MG63 (cell line): ENCODE data around the gene HTR3A. TPM values are rescaled to one million over a fixed set of nuclear protein-coding genes. Genes with fewer than 3 reads are reported as not detected.

ENCODE experiments used
- DNase-seq: peaks from one replicate; pipeline ENCODE4 v3.0.0-alpha.2; 2020
- H3K27me3 ChIP-seq: fragments of 250-450 bp; sonication (Bioruptor Pico); 2 replicates; pipeline ENCODE4 v1.5.1; 2020; ENCODE audit warnings: mild to moderate bottlenecking, moderate library complexity
- H3K36me3 ChIP-seq: fragments of 250-450 bp; sonication (Bioruptor Pico); 2 replicates; pipeline ENCODE4 v1.5.1; 2020; ENCODE audit warnings: mild to moderate bottlenecking, moderate library complexity
- H3K4me3 ChIP-seq: fragments of 250-450 bp; sonication (Bioruptor Pico); 2 replicates; pipeline ENCODE4 v1.5.1; 2020; ENCODE audit warnings: mild to moderate bottlenecking, moderate library complexity
- H3K9me3 ChIP-seq: fragments of 250-450 bp; sonication (Bioruptor Pico); 2 replicates; pipeline ENCODE4 v1.5.1; 2020; ENCODE audit warnings: mild to moderate bottlenecking, moderate library complexity
- total RNA-seq: library from RNA; depleted of rRNA; stranded (reverse); fragments of >200 nt; shearing (Covaris generic); gene quantifications from 2 replicates; pipeline ENCODE4 v1.2.3, GENCODE V29; 2014; ENCODE audit warnings: low replicate concordance

Gene HTR3A
- total RNA-seq, 1 experiment from 2014 or later, result not detected

DNA sequence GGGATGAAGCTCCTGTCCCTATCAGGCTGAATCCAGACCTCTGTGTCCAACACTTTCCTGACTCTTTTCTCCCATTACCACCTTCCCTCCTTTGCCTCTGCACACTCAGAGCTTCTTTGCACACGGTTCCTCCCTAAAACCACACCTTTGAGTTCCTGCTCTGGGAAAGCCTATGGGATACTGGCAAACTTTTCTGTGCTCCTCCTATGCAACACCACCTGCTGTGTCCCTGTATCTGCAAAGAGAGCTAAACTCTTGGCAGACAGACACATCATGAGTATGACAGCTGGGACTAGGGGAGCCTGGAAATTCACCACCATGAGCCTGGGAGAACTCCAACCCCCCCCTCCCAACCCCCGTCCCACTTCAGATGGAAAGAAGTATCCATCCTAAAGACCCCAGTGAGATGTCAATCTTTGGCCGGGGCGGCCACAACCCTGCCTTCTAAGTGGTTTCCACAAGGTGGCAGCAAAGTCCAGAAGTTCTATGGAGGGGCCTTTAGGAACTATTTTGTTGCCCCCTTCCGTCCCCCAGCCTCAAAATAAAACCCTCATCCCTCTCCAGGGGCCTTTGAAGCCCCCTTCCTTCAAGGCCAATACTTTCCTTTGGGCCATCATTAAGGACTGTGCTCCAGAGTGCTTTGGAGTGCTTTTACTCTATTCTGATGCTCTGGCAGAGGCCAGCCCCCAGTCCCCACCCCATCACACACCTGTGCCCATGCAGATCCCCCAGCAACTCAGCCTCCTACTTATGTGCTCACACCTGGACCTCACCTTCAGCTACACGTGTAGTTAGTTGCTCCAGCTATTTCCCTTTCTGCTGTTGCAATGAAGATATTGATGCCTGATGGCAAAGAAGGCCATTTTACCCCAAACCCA, 19.4 kb downstream of the HTR3A start:
- H3K4me3 ChIP-seq, result no peak overlapping the region
- peaks cover 7% of the 10 kb centered on the region; the same call in 1 of the 2 replicates for H3K27me3 ChIP-seq
- no peaks in the 10 kb centered on the region for H3K9me3 ChIP-seq
- DNase-seq, result no peak
- H3K36me3 ChIP-seq, result no peaks in the 10 kb centered on the region

DNA sequence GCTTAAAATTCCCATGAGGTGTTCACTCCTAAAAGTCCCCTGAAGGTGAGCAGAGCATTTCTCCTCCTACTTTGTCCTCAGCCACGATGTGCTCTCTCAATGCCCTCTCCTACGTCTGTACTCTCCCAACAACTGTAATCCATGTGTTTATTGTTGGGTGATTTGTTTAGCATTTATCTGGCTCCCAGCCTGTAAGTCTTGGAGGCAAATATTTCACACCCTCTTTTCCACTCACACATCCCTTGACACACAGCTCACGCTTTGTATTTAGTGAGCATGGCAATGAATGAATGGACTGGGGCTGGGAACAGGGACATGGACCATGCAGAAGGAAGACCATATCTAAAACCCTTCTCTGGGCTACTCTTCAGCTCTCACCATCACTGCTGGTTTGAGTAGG, 22.6 kb downstream of the HTR3A start:
- no peak for DNase-seq

DNA sequence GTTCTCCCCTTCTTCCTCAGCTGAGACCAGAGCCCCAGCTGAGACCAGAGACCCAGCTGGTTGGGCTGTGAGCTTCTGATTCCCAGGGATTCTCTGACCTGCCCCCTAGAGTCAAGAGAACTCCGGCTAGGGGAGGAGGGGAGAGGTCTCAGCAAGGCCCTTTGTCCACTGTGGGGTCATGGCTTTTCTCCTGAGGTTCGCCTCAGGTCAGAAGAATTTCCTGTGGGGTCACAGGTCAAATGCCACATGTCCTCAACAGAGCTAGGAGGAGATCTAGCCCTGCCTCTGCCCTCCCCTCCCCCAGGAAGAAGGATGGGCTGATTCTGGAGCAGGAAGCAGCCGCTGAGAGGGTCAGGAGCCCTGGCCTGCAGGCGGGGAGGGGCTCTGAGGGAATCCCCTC, 23.7 kb downstream of the HTR3A start:
- Histone ChIP-seq H3K36me3 (no peaks in the 10 kb centered on the region), H3K27me3 (peaks cover 7% of the 10 kb centered on the region; the same call in 1 of the 2 replicates), H3K9me3 (no peaks in the 10 kb centered on the region), H3K4me3 (no peak overlapping the region)
- no peak for DNase-seq

More for the DNA sequence above, 22.6 kb downstream of the HTR3A start:
- no peaks in the 10 kb centered on the region for H3K36me3 ChIP-seq
- no peaks in the 10 kb centered on the region for H3K9me3 ChIP-seq
- H3K27me3 ChIP-seq, result peaks cover 8% of the 10 kb centered on the region; the same call in 1 of the 2 replicates
- H3K4me3 ChIP-seq, result no peak overlapping the region

DNA sequence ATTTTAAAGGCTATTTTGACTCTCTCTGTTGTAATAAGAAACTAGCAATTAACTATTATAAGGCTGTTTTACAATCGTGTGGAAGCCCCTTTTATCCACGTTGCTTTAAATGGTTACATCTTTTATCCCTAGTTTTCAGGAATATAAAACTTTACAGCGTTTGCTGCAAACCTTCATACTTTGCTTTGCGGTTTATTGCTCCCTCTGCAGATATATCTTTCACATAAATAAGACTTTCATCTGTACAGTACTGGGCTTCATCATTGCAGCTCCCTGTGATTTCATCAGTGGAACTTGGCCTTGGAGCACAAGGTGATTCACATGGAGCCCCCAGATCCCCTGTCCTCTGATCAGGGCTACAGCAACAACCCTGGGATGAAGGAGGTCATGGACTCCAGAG, 25.6 kb downstream of the HTR3A start:
- H3K9me3 ChIP-seq, result no peaks in the 10 kb centered on the region
- H3K4me3 ChIP-seq, result no peak overlapping the region
- H3K27me3 ChIP-seq, result peaks cover 7% of the 10 kb centered on the region; the same call in 1 of the 2 replicates

DNA sequence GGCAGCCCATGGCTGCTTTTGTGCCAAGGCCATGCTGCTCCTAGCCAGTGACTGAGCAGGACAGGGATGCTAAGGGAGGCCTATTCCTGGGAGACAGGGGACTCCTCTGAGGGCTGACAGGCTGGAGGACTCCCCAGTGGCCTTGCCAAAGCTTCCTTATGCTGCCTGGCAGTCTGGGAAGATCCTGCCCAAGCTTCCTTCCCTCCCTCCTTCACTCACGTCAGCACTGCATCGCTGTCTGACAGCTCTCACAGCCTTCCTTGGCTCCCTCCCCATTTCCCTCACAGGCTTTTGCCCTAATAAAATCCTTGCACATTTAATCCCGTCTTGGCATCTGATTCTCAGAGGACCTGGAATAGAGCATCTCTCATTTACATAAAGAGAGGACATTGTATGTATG, 26.5 kb downstream of the HTR3A start:
- Histone ChIP-seq H3K36me3 (no peaks in the 10 kb centered on the region), H3K9me3 (no peaks in the 10 kb centered on the region), H3K4me3 (no peak overlapping the region), H3K27me3 (peaks cover 7% of the 10 kb centered on the region; the same call in 1 of the 2 replicates)
- DNase-seq, result no peak

More for the DNA sequence above, 25.6 kb downstream of the HTR3A start:
- no peaks in the 10 kb centered on the region for H3K36me3 ChIP-seq
- DNase-seq, result no peak

DNA sequence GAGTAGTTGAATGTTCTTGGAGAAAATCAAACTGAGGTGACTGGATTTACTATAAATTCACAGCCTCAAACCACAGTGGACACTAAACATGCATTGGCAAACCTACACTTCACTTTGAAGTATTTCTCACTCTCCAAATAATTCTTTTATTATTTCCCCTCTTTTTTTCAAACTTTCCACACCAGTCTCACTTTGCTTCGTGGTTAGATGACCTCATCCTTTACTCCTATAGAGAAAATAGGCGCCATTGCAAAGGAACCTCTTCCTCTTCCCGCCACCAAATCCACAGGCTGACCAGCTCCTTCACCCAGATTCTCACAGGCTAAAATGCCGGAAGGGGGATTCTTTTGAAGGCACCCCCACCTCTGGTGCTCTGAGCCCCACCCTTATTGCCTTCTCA, 33.4 kb downstream of the HTR3A start:
- Histone ChIP-seq H3K4me3 (no peak overlapping the region), H3K27me3 (peaks cover 4% of the 10 kb centered on the region), H3K36me3 (no peaks in the 10 kb centered on the region), H3K9me3 (no peaks in the 10 kb centered on the region)
- DNase-seq, result no peak

DNA sequence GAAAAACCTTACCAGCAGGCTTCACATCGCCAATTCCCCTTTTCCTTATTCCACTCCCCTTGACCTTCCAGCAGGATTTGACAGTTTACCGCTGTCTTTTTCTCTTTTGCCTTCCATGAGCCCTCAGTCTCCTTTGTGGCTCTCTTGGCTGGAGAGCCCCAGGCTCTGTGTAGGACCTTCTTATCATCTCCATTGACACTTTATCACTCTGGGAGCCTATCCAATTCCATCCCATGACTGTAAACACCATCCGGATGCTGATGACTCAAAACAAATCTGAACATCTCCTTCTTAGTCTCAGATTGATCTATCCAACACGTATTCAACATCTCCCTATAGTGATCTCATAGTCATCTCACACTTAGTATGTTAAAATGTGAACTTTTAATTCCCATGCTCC, 36.0 kb downstream of the HTR3A start:
- H3K27me3 ChIP-seq, result peaks cover 4% of the 10 kb centered on the region
- no peak overlapping the region for H3K4me3 ChIP-seq
- DNase-seq, result no peak
- no peaks in the 10 kb centered on the region for H3K9me3 ChIP-seq
- H3K36me3 ChIP-seq, result no peaks in the 10 kb centered on the region

DNA sequence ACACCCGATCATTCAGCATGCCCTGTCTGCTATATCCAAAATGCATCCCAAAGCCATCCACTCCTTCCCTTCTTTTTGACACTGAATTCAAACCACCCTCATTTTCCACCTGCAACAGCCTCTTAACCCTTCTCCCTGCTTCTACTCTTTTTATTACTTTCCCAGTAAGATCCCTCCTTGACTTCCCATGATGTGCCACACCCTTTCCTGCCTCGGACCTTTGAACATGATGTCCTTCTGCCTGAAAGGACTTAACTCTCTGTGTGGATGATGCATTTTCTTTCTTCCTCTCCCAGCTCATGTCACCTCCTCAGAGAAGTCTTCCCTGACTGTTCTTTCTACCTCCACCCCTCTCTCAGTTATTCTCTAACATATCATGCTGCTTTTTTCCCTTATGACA, 36.5 kb downstream of the HTR3A start:
- Histone ChIP-seq H3K9me3 (no peaks in the 10 kb centered on the region), H3K27me3 (peaks cover 4% of the 10 kb centered on the region), H3K36me3 (no peaks in the 10 kb centered on the region), H3K4me3 (no peak overlapping the region)
- DNase-seq, result no peak

DNA sequence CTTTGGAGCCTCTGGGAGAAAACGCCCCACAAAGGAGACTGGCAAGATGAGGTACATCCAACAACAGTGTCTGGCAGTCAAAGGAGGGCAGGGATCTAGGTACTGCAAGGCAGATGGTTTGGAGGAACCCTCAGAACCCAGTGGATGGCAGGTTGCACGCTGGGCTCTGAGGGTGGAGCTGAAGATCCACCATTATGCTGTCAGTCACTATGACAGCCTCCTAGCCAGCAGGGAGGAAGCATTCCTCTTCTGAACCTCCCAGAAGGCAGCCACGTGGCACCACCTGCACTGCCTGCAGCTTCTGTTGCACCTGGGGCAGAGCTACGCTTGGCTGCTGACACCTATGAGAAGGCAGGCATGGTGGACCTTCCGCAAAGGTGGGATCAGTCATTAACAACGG, 40.2 kb downstream of the HTR3A start:
- Histone ChIP-seq H3K27me3 (no peaks in the 10 kb centered on the region; the same call in none of the 2 replicates), H3K9me3 (no peaks in the 10 kb centered on the region), H3K4me3 (no peak overlapping the region), H3K36me3 (no peaks in the 10 kb centered on the region)
- DNase-seq, result no peak

DNA sequence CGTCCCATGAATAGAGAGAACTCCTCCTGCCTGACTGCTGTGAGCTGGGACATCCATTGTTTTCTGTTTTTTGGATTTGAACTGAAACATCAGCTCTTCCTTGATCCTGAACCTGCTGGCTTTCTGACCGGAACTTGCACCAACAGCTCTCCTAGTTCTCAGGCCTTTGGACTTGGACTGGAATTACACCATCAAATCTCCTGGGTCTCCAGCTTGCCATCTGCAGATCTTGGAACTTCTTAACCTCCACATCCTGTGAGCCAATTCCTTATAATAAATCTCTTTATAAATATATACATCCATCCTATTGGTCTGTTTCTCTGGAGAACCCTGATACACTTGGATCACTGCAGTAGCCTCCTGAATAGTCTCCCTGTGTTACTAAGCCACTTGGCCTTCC, 42.1 kb downstream of the HTR3A start:
- Histone ChIP-seq H3K4me3 (no peak overlapping the region), H3K27me3 (no peaks in the 10 kb centered on the region; the same call in 1 of the 2 replicates), H3K9me3 (no peaks in the 10 kb centered on the region), H3K36me3 (no peaks in the 10 kb centered on the region)
- no peak for DNase-seq

DNA sequence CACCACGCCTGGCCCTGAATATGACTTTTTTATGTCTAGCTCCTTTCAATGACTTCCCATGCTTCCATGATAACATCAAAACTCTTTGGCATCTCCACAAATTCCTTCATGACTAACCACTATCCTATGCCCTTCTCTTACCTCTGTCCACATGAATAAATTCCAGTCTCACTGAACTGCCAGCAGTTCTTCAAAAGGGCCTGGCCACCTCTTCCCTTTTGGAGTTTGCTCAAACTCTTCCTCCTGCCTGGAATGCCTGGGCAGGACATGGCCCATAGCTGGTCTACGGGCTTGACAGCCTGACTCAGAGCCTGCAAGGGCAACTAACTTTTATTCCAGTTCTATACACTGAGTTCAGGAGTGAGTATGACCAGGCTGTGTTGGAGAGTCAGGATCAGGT, 42.8 kb downstream of the HTR3A start:
- H3K4me3 ChIP-seq, result no peak overlapping the region
- peak; percentile 72 for DNase-seq
- H3K27me3 ChIP-seq, result no peaks in the 10 kb centered on the region; the same call in 1 of the 2 replicates
- H3K9me3 ChIP-seq, result no peaks in the 10 kb centered on the region
- H3K36me3 ChIP-seq, result no peaks in the 10 kb centered on the region

DNA sequence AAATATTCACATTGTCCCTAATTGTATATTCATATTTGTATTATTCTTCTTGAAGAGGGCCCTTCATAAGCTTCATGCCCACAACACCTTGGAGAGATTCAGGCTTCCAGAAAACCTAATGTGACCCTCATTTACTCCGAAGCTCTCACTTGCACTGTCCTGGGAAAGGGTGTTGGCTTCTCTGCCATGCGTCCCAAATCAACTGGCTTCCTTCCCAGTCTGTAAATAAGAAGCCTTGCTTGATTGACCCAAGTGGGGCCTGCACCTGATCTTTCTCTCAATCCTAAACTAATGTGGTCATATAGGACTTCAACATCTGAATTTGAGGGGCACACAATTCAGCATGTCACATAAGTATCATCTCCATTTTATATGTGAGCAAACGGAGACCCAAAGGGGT, 44.1 kb downstream of the HTR3A start:
- H3K27me3 ChIP-seq, result no peaks in the 10 kb centered on the region
- H3K4me3 ChIP-seq, result no peak overlapping the region
- no peaks in the 10 kb centered on the region for H3K9me3 ChIP-seq
- H3K36me3 ChIP-seq, result no peaks in the 10 kb centered on the region
- DNase-seq, result no peak

DNA sequence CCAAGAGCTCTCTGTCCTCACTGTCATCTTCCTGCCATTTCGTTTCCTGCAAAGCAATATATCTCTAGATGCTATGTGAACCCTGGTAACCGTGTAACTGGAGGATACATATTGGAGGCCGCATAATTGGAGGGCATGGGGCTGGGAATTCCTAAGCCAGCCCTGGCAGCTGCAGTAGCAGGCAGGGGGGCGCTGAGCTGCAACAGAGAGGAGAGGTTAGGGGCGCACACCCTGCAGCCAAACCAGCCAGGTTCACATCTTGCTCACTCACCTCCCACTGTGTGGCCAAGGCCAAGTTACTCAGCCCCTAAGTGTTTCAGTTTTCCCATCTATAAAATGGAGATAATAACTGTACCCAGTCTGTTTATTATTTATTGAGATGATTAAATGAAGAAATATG, 44.7 kb downstream of the HTR3A start:
- H3K4me3 ChIP-seq, result no peak overlapping the region
- DNase-seq, result no peak

DNA sequence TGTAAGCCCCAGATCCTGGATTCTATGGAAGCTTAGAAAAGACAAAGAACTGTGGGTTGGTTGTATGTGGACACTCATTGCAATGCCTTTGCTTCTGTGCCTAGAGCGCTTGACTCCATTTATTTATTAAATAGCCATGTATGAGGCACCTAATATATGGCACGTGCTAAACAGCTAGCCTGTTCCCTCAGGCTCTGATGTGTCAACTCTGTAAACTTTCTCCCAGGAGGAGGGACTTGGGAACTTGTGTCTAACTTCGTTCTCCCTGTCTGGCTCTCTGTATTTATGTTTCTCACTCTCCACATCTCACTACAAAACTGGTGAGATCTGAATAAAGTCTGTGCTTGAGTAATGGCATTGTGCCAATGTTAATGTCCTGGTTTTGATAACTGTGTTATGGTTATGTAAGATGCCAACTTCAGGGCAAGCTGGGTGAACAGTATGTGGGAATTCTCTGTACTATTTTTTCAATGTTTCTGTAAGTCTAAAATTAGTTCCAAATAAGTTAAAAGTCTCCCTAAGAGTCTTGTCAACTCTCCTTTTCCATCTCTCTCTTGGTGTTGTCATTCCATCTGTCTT, 50.5 kb downstream of the HTR3A start:
- DNase-seq, result no peak
- Histone ChIP-seq H3K9me3 (no peaks in the 10 kb centered on the region), H3K27me3 (peaks cover 20% of the 10 kb centered on the region; the same call in 1 of the 2 replicates), H3K4me3 (no peak overlapping the region), H3K36me3 (no peaks in the 10 kb centered on the region)

More for the DNA sequence above, 44.7 kb downstream of the HTR3A start:
- Histone ChIP-seq H3K36me3 (no peaks in the 10 kb centered on the region), H3K9me3 (no peaks in the 10 kb centered on the region), H3K27me3 (no peaks in the 10 kb centered on the region)

DNA sequence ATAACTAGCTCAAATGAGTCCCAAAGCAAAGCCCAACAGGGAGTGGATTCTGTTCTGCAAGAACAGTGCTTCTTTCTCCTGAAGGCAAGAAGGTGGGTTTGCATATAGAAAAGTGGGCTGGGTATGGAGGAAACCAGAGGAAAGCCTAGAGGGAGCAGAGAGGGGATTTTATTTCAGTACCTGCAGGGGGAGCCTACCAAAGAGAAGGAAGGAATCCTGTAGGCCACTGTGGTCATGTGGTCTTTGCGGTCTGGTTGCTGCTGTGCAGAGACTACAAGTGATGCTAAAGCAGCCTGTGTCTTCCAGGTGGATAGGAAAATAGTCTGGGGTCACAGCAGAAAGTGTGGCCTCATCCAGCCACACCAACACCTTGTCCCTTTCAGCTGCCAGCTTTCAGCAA, 51.4 kb downstream of the HTR3A start:
- no peak for DNase-seq

DNA sequence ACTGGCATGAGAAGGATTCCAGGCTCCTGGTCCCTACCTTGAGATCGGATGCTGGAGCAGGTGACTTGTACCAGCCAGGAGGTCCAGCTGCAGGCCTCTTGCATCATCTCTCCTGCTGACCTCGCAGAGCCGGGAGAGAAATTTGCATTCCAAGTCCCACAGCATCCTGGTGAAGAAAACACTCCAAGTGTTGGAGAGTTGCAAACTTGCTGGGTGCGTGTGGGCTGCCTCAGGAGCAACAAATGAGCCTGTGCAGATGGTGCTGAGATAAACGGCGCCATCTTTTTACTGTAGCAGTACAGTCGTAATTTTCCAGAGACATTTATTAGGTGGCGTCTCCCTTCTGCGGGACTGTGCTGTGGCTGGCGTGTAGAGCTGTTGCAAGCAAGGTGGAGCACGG, 52.5 kb downstream of the HTR3A start:
- Histone ChIP-seq H3K9me3 (no peaks in the 10 kb centered on the region), H3K4me3 (no peak overlapping the region), H3K27me3 (peaks cover 28% of the 10 kb centered on the region; the same call in 1 of the 2 replicates), H3K36me3 (no peaks in the 10 kb centered on the region)
- no peak for DNase-seq

More for the DNA sequence above, 51.4 kb downstream of the HTR3A start:
- Histone ChIP-seq H3K9me3 (no peaks in the 10 kb centered on the region), H3K4me3 (no peak overlapping the region), H3K36me3 (no peaks in the 10 kb centered on the region), H3K27me3 (peaks cover 27% of the 10 kb centered on the region; the same call in 1 of the 2 replicates)

DNA sequence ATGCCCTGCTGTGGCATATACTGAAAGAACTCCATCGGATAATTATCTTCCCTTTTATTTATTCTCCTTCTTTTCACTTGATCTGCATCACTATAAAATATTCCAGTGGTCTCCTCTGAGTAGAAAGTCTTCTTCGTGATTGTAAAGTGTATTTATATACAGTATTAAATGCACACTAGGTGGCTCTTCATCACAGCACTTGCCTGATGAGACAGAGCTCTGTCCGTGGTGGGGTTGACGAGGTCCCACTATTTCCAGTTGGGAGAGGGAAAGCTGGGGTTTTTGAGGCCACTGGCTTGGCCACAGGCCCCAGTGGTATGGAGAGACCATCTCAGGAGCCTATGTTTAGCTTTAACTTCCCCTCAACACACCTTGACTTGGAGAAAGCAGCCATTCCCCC, 53.0 kb downstream of the HTR3A start:
- Histone ChIP-seq H3K4me3 (no peak overlapping the region), H3K36me3 (no peaks in the 10 kb centered on the region), H3K27me3 (peaks cover 28% of the 10 kb centered on the region; the same call in 1 of the 2 replicates), H3K9me3 (no peaks in the 10 kb centered on the region)
- no peak for DNase-seq
